ENCODE measurements around the gene KRT74.
"Not testable (repeated sequence)": the region's sequence is repeated elsewhere in the genome, so short reads cannot be mapped to it uniquely, and the experiment has no call there.

Gene KRT74

GRCh38 chr12:52600475-52600874 is 26.8 kb upstream of the KRT74 start:
- ATAC-seq (ENCODE audit: insufficient read depth, low read depth): no peak
- no peak overlapping the region for H3K9ac ChIP-seq (ENCODE audit: low read depth, low read length)

GRCh38 chr12:52600071-52600470 is 26.4 kb upstream of the KRT74 start:
- H3K36me3 ChIP-seq (ENCODE audit: insufficient read depth, low read length): no peaks in the 10 kb centered on the region

More at GRCh38 chr12:52600475-52600874, 26.8 kb upstream of the KRT74 start:
- TF ChIP-seq EZH2 (IDR thresholded peaks at IDR 0.05; ENCODE audit: borderline replicate concordance, low read depth, low read length, severe bottlenecking): no peak
- no peak for TF ChIP-seq CTCF (IDR thresholded peaks at IDR 0.05; ENCODE audit: borderline replicate concordance, extremely low read depth, low read length, poor library complexity, severe bottlenecking)
- no peaks in the 10 kb centered on the region; the same call in 1 of the 2 replicates for H4K20me1 ChIP-seq (ENCODE audit: insufficient read depth, low read length)
- no peak overlapping the region for H3K27ac ChIP-seq (ENCODE audit: low read length)
- no peak for DNase-seq
- no peaks in the 10 kb centered on the region for H3K4me1 ChIP-seq (ENCODE audit: insufficient read depth, low read length)
- H3K4me3 ChIP-seq (ENCODE audit: low read depth in 1 of 2, low read length in 2 of 2): no peak overlapping the region
- H3K79me2 ChIP-seq (ENCODE audit: insufficient read depth, low read length): no peaks in the 10 kb centered on the region
- H3K36me3 ChIP-seq (ENCODE audit: insufficient read depth, low read length): no peaks in the 10 kb centered on the region
- no peak overlapping the region for H2AFZ ChIP-seq (ENCODE audit: low read depth, low read length)
- H3K4me2 ChIP-seq (ENCODE audit: insufficient read depth, low read length): no peak overlapping the region
- H3K27me3 ChIP-seq (ENCODE audit: insufficient read depth, low read length, poor library complexity): peaks cover 18% of the 10 kb centered on the region
- no peaks in the 10 kb centered on the region for H3K9me3 ChIP-seq (ENCODE audit: insufficient read depth, low read length, severe bottlenecking)

GRCh38 chr12:52598966-52599365 is 25.3 kb upstream of the KRT74 start:
- Histone ChIP-seq H3K36me3 (ENCODE audit: insufficient read depth, low read length) (no peaks in the 10 kb centered on the region), H3K79me2 (ENCODE audit: insufficient read depth, low read length) (no peaks in the 10 kb centered on the region), H3K9me3 (ENCODE audit: insufficient read depth, low read length, severe bottlenecking) (no peaks in the 10 kb centered on the region), H3K4me3 (ENCODE audit: low read depth in 1 of 2, low read length in 2 of 2) (no peak overlapping the region), H3K9ac (ENCODE audit: low read depth, low read length) (no peak overlapping the region), H3K27me3 (ENCODE audit: insufficient read depth, low read length, poor library complexity) (peaks cover 15% of the 10 kb centered on the region), H3K4me1 (ENCODE audit: insufficient read depth, low read length) (no peaks in the 10 kb centered on the region), H3K4me2 (ENCODE audit: insufficient read depth, low read length) (no peak overlapping the region), H3K27ac (ENCODE audit: low read length) (no peak overlapping the region), H2AFZ (ENCODE audit: low read depth, low read length) (no peak overlapping the region), H4K20me1 (ENCODE audit: insufficient read depth, low read length) (no peaks in the 10 kb centered on the region; the same call in 1 of the 2 replicates)
- DNase-seq: no peak
- no peak for TF ChIP-seq CTCF (IDR thresholded peaks at IDR 0.05; ENCODE audit: borderline replicate concordance, extremely low read depth, low read length, poor library complexity, severe bottlenecking)
- no peak for TF ChIP-seq EZH2 (IDR thresholded peaks at IDR 0.05; ENCODE audit: borderline replicate concordance, low read depth, low read length, severe bottlenecking)
- no peak for ATAC-seq (ENCODE audit: insufficient read depth, low read depth)

More at GRCh38 chr12:52600071-52600470, 26.4 kb upstream of the KRT74 start:
- ATAC-seq (ENCODE audit: insufficient read depth, low read depth) (no peak), DNase-seq (no peak)
- Histone ChIP-seq H3K79me2 (ENCODE audit: insufficient read depth, low read length) (no peaks in the 10 kb centered on the region), H3K27ac (ENCODE audit: low read length) (no peak overlapping the region), H4K20me1 (ENCODE audit: insufficient read depth, low read length) (no peaks in the 10 kb centered on the region; the same call in 1 of the 2 replicates), H3K4me2 (ENCODE audit: insufficient read depth, low read length) (no peak overlapping the region), H3K9ac (ENCODE audit: low read depth, low read length) (no peak overlapping the region), H3K27me3 (ENCODE audit: insufficient read depth, low read length, poor library complexity) (peaks cover 18% of the 10 kb centered on the region), H3K4me1 (ENCODE audit: insufficient read depth, low read length) (no peaks in the 10 kb centered on the region), H3K4me3 (ENCODE audit: low read depth in 1 of 2, low read length in 2 of 2) (no peak overlapping the region), H3K9me3 (ENCODE audit: insufficient read depth, low read length, severe bottlenecking) (no peaks in the 10 kb centered on the region), H2AFZ (ENCODE audit: low read depth, low read length) (no peak overlapping the region)
- TF ChIP-seq EZH2 (IDR thresholded peaks at IDR 0.05; ENCODE audit: borderline replicate concordance, low read depth, low read length, severe bottlenecking) (no peak), CTCF (IDR thresholded peaks at IDR 0.05; ENCODE audit: borderline replicate concordance, extremely low read depth, low read length, poor library complexity, severe bottlenecking) (no peak)

GRCh38 chr12:52594237-52594636 is 20.6 kb upstream of the KRT74 start:
- not testable (repeated sequence) for DNase-seq; H3K79me2 ChIP-seq (ENCODE audit: insufficient read depth, low read length); H3K4me3 ChIP-seq (ENCODE audit: low read depth in 1 of 2, low read length in 2 of 2); H3K4me2 ChIP-seq (ENCODE audit: insufficient read depth, low read length); H3K9me3 ChIP-seq (ENCODE audit: insufficient read depth, low read length, severe bottlenecking); H3K4me1 ChIP-seq (ENCODE audit: insufficient read depth, low read length); ATAC-seq (ENCODE audit: insufficient read depth, low read depth); H3K36me3 ChIP-seq (ENCODE audit: insufficient read depth, low read length); H2AFZ ChIP-seq (ENCODE audit: low read depth, low read length); H3K9ac ChIP-seq (ENCODE audit: low read depth, low read length); H4K20me1 ChIP-seq (ENCODE audit: insufficient read depth, low read length); H3K27ac ChIP-seq (ENCODE audit: low read length); H3K27me3 ChIP-seq (ENCODE audit: insufficient read depth, low read length, poor library complexity)
